Measurements from ENCODE around the gene PCSK7.

DNA sequence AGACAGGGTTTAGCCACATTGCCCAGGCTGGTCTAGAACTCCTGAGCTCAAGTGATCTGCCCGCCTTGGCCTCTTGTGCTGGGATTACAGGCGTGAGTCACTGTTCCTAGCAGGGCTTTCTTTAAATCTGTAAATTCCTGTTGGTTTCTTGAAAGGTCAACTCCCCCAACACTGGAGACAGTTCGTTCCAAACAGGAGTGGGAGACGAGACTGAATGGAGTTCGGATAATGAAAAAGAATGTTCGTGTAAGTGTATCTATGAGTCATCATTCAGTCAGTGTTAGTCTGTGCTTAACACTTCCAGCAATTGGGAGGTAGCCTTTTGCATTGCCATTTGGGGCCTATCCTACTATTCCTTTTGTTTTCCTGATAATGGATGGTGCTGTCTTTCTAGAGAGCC, 49.3 kb upstream of the PCSK7 start:
- TF ChIP-seq, protein P1, sequence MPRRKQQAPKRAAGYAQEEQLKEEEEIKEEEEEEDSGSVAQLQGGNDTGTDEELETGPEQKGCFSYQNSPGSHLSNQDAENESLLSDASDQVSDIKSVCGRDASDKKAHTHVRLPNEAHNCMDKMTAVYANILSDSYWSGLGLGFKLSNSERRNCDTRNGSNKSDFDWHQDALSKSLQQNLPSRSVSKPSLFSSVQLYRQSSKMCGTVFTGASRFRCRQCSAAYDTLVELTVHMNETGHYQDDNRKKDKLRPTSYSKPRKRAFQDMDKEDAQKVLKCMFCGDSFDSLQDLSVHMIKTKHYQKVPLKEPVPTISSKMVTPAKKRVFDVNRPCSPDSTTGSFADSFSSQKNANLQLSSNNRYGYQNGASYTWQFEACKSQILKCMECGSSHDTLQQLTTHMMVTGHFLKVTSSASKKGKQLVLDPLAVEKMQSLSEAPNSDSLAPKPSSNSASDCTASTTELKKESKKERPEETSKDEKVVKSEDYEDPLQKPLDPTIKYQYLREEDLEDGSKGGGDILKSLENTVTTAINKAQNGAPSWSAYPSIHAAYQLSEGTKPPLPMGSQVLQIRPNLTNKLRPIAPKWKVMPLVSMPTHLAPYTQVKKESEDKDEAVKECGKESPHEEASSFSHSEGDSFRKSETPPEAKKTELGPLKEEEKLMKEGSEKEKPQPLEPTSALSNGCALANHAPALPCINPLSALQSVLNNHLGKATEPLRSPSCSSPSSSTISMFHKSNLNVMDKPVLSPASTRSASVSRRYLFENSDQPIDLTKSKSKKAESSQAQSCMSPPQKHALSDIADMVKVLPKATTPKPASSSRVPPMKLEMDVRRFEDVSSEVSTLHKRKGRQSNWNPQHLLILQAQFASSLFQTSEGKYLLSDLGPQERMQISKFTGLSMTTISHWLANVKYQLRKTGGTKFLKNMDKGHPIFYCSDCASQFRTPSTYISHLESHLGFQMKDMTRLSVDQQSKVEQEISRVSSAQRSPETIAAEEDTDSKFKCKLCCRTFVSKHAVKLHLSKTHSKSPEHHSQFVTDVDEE (CRISPR knock-in tag; IDR thresholded peaks at IDR 0.05), result no peak
- TF ChIP-seq, protein P2, sequence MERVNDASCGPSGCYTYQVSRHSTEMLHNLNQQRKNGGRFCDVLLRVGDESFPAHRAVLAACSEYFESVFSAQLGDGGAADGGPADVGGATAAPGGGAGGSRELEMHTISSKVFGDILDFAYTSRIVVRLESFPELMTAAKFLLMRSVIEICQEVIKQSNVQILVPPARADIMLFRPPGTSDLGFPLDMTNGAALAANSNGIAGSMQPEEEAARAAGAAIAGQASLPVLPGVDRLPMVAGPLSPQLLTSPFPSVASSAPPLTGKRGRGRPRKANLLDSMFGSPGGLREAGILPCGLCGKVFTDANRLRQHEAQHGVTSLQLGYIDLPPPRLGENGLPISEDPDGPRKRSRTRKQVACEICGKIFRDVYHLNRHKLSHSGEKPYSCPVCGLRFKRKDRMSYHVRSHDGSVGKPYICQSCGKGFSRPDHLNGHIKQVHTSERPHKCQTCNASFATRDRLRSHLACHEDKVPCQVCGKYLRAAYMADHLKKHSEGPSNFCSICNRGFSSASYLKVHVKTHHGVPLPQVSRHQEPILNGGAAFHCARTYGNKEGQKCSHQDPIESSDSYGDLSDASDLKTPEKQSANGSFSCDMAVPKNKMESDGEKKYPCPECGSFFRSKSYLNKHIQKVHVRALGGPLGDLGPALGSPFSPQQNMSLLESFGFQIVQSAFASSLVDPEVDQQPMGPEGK (CRISPR knock-in tag; IDR thresholded peaks at IDR 0.05; ENCODE audit: borderline replicate concordance), result 0 out of 2 replicates have a peak, but pooled peaks have one; percentile 14
- TF ChIP-seq, protein P3, sequence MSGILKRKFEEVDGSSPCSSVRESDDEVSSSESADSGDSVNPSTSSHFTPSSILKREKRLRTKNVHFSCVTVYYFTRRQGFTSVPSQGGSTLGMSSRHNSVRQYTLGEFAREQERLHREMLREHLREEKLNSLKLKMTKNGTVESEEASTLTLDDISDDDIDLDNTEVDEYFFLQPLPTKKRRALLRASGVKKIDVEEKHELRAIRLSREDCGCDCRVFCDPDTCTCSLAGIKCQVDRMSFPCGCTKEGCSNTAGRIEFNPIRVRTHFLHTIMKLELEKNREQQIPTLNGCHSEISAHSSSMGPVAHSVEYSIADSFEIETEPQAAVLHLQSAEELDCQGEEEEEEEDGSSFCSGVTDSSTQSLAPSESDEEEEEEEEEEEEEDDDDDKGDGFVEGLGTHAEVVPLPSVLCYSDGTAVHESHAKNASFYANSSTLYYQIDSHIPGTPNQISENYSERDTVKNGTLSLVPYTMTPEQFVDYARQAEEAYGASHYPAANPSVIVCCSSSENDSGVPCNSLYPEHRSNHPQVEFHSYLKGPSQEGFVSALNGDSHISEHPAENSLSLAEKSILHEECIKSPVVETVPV (CRISPR knock-in tag; IDR thresholded peaks at IDR 0.05), result no peak
- TF ChIP-seq ZNF70 (CRISPR knock-in tag; IDR thresholded peaks at IDR 0.05) (no peak), ZFP3 (CRISPR knock-in tag; IDR thresholded peaks at IDR 0.05) (no peak), TCF4 (CRISPR knock-in tag; IDR thresholded peaks at IDR 0.05; ENCODE audit: borderline replicate concordance) (no peak), ZFP30 (CRISPR knock-in tag; IDR thresholded peaks at IDR 0.05) (no peak), ISL1 (CRISPR knock-in tag; IDR thresholded peaks at IDR 0.05) (no peak; the same call in 1 of the 2 replicates), ARNTL (CRISPR knock-in tag; IDR thresholded peaks at IDR 0.05; ENCODE audit: borderline replicate concordance, low read depth) (no peak), RARB (CRISPR knock-in tag; IDR thresholded peaks at IDR 0.05) (no peak)

All from SK-N-SH treated with all-trans-retinoic acid at 6 μM for 48 hours (cell line).